GM12891 (cell line): ENCODE results near the gene ADSL.

Experiments used
- POLR2A ChIP-seq: IDR thresholded peaks from 2 replicates; pipeline ENCODE4 v1.6.1; 2011; ENCODE audit warnings: low read depth, low read length, control low read depth
- POLR2AphosphoS5 ChIP-seq: IDR thresholded peaks from 2 replicates; pipeline ENCODE4 v1.6.1; 2011; ENCODE audit warnings: low read depth, low read length, control low read depth
- TAF1 ChIP-seq: IDR thresholded peaks from 2 replicates; pipeline ENCODE4 v1.6.1; 2011; ENCODE audit warnings: low read depth, low read length, control low read depth

DNA sequence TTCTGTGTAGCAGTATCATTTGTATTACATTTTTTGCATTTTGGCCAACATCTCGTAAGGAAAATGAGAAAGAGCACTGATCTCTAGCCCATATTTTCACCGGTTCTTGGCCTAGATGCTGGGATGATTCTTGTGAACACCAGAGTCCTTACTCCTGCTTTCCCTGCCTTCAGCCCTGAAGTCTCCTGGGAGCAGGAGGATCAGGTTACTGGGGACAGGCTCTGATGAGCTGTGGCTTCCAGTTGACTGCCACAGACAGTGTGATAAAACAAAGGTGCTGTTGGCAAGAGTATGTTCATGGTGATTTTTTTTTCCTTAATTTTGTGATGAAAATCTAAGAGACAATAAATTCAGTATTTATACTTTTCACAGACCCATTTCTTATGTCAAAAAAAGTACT is 34.2 kb upstream of the ADSL start:
- TF ChIP-seq POLR2AphosphoS5 (no peak), TAF1 (no peak), POLR2A (no peak)
